ENCODE data around the gene ASTN2. TPM values are rescaled to one million over a fixed set of nuclear protein-coding genes. Genes with fewer than 3 reads are reported as not detected.

ASTN2 gene
- total RNA-seq, 1 donor from 2014 or later = 0.53 TPM

DNA sequence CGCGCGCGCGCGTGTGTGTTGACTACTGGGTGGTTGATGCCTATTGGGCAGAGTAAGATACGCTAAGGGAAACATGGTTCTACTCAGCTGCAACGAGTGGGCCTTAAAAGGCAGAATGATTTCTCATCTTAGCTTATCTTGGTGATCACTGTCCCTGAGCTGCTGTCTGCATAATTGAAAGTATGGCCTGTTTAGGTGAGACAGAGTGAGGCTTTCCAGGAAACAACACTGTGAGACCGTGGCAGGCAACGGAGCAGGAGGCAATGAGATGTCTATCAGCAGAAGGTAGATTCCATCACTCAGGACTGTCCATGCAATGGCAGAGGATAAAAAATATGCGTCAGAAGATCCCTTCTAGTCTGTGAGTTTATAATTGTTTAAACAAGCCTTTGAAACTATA is 450.6 kb downstream of the ASTN2 start:
- Histone ChIP-seq H3K27me3 (ENCODE audit: control insufficient read depth, insufficient read depth, low read length) (no peaks in the 10 kb centered on the region), H3K36me3 (ENCODE audit: control insufficient read depth, insufficient read depth, low read length) (no peaks in the 10 kb centered on the region), H3K4me3 (ENCODE audit: low read depth, low read length) (no peak overlapping the region)
- FAIRE-seq = peak; percentile 40
- no peak for DNase-seq (ENCODE audit: low read depth)
- no peak for TF ChIP-seq CTCF (IDR thresholded peaks at IDR 0.05; ENCODE audit: insufficient read depth, low read length, severe bottlenecking)

- Histone ChIP-seq H3K4me3 (ENCODE audit: low read depth, low read length) (no peak overlapping the region), H3K27me3 (ENCODE audit: control insufficient read depth, insufficient read depth, low read length) (no peaks in the 10 kb centered on the region), H3K36me3 (ENCODE audit: control insufficient read depth, insufficient read depth, low read length) (no peaks in the 10 kb centered on the region)
- no peak for FAIRE-seq
- no peak for TF ChIP-seq CTCF (IDR thresholded peaks at IDR 0.05; ENCODE audit: insufficient read depth, low read length, severe bottlenecking)
- no peak for DNase-seq (ENCODE audit: low read depth)
Observed at GRCh38 chr9:116959809-116960208, 455.0 kb downstream of the ASTN2 start.

DNA sequence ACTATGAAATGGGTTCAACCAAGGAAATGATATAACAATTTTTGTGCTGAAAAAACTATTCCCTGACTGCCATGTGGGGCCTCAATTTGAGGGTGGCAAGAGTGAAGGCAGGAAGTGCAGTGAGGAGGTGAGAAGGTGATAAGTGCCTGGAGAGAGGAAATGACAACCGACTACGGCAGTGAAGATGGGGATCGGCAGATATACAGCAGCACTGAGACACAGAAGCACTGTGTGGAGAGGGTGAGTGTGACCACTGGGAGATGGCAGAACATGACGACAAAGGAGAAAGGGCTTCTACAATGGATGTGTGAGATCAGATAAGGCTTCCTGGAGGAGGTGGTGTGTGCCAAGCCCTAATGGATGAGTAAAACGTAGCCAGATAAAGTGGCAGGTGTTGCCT is 456.0 kb downstream of the ASTN2 start:
- Histone ChIP-seq H3K4me3 (ENCODE audit: low read depth, low read length) (no peak overlapping the region), H3K36me3 (ENCODE audit: control insufficient read depth, insufficient read depth, low read length) (no peaks in the 10 kb centered on the region), H3K27me3 (ENCODE audit: control insufficient read depth, insufficient read depth, low read length) (no peaks in the 10 kb centered on the region)
- DNase-seq (ENCODE audit: low read depth) (no peak), FAIRE-seq (no peak)
- no peak for TF ChIP-seq CTCF (IDR thresholded peaks at IDR 0.05; ENCODE audit: insufficient read depth, low read length, severe bottlenecking)

- H3K4me3 ChIP-seq (ENCODE audit: low read depth, low read length) = no peak overlapping the region
- no peak for TF ChIP-seq CTCF (IDR thresholded peaks at IDR 0.05; ENCODE audit: insufficient read depth, low read length, severe bottlenecking)
- no peak for DNase-seq (ENCODE audit: low read depth)
- no peaks in the 10 kb centered on the region for H3K36me3 ChIP-seq (ENCODE audit: control insufficient read depth, insufficient read depth, low read length)
- no peak for FAIRE-seq
- H3K27me3 ChIP-seq (ENCODE audit: control insufficient read depth, insufficient read depth, low read length) = no peaks in the 10 kb centered on the region
Observed at GRCh38 chr9:116954731-116955130, 460.1 kb downstream of the ASTN2 start.

GRCh38 chr9:116953271-116953670 is 461.6 kb downstream of the ASTN2 start:
- H3K4me3 ChIP-seq (ENCODE audit: low read depth, low read length) = no peak overlapping the region
- H3K36me3 ChIP-seq (ENCODE audit: control insufficient read depth, insufficient read depth, low read length) = no peaks in the 10 kb centered on the region
- DNase-seq (ENCODE audit: low read depth) = no peak
- no peak for TF ChIP-seq CTCF (IDR thresholded peaks at IDR 0.05; ENCODE audit: insufficient read depth, low read length, severe bottlenecking)
- no peak for FAIRE-seq
- no peaks in the 10 kb centered on the region for H3K27me3 ChIP-seq (ENCODE audit: control insufficient read depth, insufficient read depth, low read length)

DNA sequence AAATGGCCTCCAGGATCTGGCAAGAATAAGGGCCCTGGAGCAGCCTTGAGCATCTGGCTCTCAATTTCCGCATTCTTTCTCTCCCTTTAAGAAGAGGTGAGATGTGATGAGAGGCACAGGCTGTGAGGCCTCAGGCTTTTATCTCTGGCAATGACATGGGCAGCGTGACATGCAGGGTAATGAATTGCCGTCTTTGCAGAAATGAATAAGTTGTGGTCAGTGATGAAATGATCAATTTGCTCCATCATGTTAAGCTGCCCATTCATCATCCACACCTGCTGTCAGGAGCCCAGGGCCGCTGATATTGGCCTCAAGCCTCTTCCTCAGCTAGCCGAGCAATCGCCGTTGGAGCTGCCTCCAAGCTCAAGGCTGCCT is 462.4 kb downstream of the ASTN2 start:
- DNase-seq (ENCODE audit: low read depth) = peak; percentile 11
- H3K36me3 ChIP-seq (ENCODE audit: control insufficient read depth, insufficient read depth, low read length) = no peaks in the 10 kb centered on the region
- no peak overlapping the region for H3K4me3 ChIP-seq (ENCODE audit: low read depth, low read length)
- no peaks in the 10 kb centered on the region for H3K27me3 ChIP-seq (ENCODE audit: control insufficient read depth, insufficient read depth, low read length)
- no peak for FAIRE-seq
- no peak for TF ChIP-seq CTCF (IDR thresholded peaks at IDR 0.05; ENCODE audit: insufficient read depth, low read length, severe bottlenecking)

All from bronchial epithelial cell (primary cell).